Peyer's patch (tissue), 4 donors: ENCODE results near the gene PRR3. TPM values are rescaled to one million over a fixed set of nuclear protein-coding genes. Genes with fewer than 3 reads are reported as not detected.

Experiments used
- DNase-seq, 3 donors: peaks; one replicate each; pipeline ENCODE4 v3.0.0-alpha.2; 2017 to 2019
- H3K27ac ChIP-seq, 4 donors: fragments of 200-600 bp; sonication (generic); one replicate each; pipeline ENCODE4 v1.5.1; 2016 to 2019
- H3K27me3 ChIP-seq, 2 donors: fragments of 200-600 bp; sonication (generic); one replicate each; pipeline ENCODE4 v1.5.1; 2019
- H3K36me3 ChIP-seq, 3 donors: fragments of 200-600 bp; sonication (generic); one replicate each; pipeline ENCODE4 v1.5.1; 2016 to 2019
- H3K4me1 ChIP-seq, 4 donors: fragments of 200-600 bp; sonication (generic); one replicate each; pipeline ENCODE4 v1.5.1; 2016 to 2019
- H3K4me3 ChIP-seq, 4 donors: fragments of 200-600 bp; sonication (generic); 1 replicate in 3 of 4; 2 replicates in 1 of 4; pipeline ENCODE4 v1.5.1; 2016 to 2019; ENCODE audit warnings: mild to moderate bottlenecking in 1 of 4
- H3K9me3 ChIP-seq, 4 donors: fragments of 200-600 bp; sonication (generic); one replicate each; pipeline ENCODE4 v1.5.1; 2016 to 2019; ENCODE audit warnings: mild to moderate bottlenecking in 1 of 4
- POLR2A ChIP-seq, 2 donors: fragments of 450-650 bp; IDR thresholded peaks; one replicate each; pipeline ENCODE4 v1.5.1; 2017; ENCODE audit warnings: antibody characterized with exemption in 2 of 2, mild to moderate bottlenecking in 2 of 2, moderate library complexity in 2 of 2
- total RNA-seq, 4 donors: library from RNA; depleted of rRNA; stranded (reverse); fragments of >200 nt; gene quantifications; one replicate each; pipeline ENCODE4 v1.1.0, GENCODE V29; 2016
- TF ChIP-seq, protein P1 (sequence below), 6 experiments: fragments of 450-650 bp in 4 of 6; fragments of 200-600 bp in 2 of 6; sonication (generic) in 1 of 6; IDR thresholded peaks; one replicate each; pipeline ENCODE4 v1.5.1; 2017 to 2019; ENCODE audit warnings: antibody characterized with exemption in 6 of 6, mild to moderate bottlenecking in 3 of 6, moderate library complexity in 1 of 6

Gene PRR3
- total RNA-seq, 4 donors from 2014 or later, result 1.7 to 9.0 (median 4.8) TPM

DNA sequence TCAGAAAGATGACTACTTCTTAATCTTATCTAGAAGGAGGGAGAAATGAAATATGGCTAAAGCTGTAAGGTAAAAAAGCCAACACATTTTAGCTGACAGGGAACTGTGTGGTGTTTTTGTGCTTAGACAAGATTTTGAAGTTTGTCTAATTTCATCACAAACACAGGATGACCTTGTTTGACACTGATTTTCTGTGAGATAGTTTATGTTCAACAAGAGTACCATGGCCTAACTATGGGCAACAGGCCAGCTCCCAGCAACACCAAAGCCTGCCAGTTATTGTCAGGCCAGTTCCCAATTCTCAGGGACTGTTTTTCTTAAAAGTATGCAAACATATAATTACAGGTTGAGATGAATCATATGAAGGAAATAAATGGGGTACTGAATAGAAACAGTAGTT lies 8.7 kb downstream of the PRR3 start:
- Histone ChIP-seq H3K27ac (no peak overlapping the region), H3K9me3 (no peaks in the 10 kb centered on the region), H3K27me3 (no peaks in the 10 kb centered on the region), H3K4me1 (peaks cover 0 to 7% (median 2%) of the 10 kb centered on the region in 4 donors), H3K4me3 (no peak overlapping the region), H3K36me3 (peaks cover 0 to 20% (median 0%) of the 10 kb centered on the region in 3 donors)
- TF ChIP-seq, protein P1, sequence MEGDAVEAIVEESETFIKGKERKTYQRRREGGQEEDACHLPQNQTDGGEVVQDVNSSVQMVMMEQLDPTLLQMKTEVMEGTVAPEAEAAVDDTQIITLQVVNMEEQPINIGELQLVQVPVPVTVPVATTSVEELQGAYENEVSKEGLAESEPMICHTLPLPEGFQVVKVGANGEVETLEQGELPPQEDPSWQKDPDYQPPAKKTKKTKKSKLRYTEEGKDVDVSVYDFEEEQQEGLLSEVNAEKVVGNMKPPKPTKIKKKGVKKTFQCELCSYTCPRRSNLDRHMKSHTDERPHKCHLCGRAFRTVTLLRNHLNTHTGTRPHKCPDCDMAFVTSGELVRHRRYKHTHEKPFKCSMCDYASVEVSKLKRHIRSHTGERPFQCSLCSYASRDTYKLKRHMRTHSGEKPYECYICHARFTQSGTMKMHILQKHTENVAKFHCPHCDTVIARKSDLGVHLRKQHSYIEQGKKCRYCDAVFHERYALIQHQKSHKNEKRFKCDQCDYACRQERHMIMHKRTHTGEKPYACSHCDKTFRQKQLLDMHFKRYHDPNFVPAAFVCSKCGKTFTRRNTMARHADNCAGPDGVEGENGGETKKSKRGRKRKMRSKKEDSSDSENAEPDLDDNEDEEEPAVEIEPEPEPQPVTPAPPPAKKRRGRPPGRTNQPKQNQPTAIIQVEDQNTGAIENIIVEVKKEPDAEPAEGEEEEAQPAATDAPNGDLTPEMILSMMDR (IDR thresholded peaks at IDR 0.05), result no peak
- TF ChIP-seq POLR2A (IDR thresholded peaks at IDR 0.05), result no peak
- DNase-seq, result no peak

- no peak for DNase-seq
- Histone ChIP-seq H3K4me3 (no peak overlapping the region), H3K27me3 (no peaks in the 10 kb centered on the region), H3K27ac (no peak overlapping the region), H3K9me3 (no peaks in the 10 kb centered on the region), H3K4me1 (peaks cover 0 to 23% (median 4%) of the 10 kb centered on the region in 4 donors), H3K36me3 (peaks cover 0 to 2% (median 0%) of the 10 kb centered on the region in 3 donors)
- no peak for TF ChIP-seq POLR2A (IDR thresholded peaks at IDR 0.05)
- TF ChIP-seq, protein P1 (IDR thresholded peaks at IDR 0.05), result no peak
Measured at GRCh38 chr6:30568245-30568644, 11.2 kb downstream of the PRR3 start.

GRCh38 chr6:30570263-30570662 lies 13.2 kb downstream of the PRR3 start:
- no peaks in the 10 kb centered on the region for H3K9me3 ChIP-seq
- H3K36me3 ChIP-seq, result no peaks in the 10 kb centered on the region
- H3K27me3 ChIP-seq, result no peaks in the 10 kb centered on the region
- no peak for TF ChIP-seq POLR2A (IDR thresholded peaks at IDR 0.05)
- TF ChIP-seq, protein P1 (IDR thresholded peaks at IDR 0.05), result no peak
- peak overlapping the region; percentile 58 to 86 (median 76) for H3K4me3 ChIP-seq
- no peak for DNase-seq
- peaks cover 0 to 37% (median 4%) of the 10 kb centered on the region in 4 donors for H3K4me1 ChIP-seq
- H3K27ac ChIP-seq, result peak overlapping the region in 2 of 4 donors; percentile 84 to 86

DNA sequence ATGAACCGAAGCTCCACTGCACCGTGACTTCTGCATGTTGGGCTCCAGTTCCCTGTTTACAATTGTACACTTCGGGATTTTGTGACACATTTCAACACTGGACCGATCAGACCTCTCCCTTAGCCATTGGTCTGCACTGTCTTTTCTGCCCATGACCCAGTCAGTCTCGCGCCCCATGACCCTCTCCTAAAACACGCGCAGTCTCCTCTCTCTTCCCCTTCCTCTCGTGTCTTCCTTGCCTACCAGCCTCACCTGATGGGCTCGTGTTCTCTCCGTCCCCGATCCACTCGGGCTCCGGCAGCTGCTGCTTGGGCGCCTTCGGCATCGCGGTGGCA lies 13.6 kb downstream of the PRR3 start:
- Histone ChIP-seq H3K27ac (peak overlapping the region; percentile 84 to 87 (median 86)), H3K27me3 (no peaks in the 10 kb centered on the region)

DNA sequence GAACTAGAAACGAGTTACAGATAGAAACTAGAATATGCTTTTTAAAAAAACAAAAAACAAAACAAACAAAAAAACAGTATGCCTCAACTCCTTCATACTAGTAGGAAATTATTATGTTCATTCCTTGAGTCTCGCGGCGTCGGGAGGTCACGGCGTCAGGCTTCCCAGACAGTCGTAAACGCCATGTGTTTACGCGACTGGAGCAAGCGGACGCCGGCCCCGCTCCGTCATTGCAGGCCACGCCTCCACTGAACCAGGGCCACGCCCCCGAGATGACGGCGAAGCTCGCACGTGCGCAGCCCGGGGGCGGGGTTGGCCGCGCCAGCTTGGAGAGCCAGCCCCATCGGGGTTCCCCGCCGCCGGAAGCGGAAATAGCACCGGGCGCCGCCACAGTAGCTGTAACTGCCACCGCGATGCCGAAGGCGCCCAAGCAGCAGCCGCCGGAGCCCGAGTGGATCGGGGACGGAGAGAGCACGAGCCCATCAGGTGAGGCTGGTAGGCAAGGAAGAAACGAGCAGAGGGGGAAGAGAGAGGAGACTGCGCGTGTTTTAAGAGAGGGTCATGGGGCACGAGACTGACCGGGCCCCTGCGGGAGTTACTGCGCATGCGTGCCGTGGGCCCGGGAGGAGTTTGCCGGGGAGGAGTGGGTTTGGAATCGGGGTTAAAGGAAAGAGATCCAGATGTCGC lies 14.1 kb downstream of the PRR3 start, which contains the start of gene ABCF1:
TSS of gene ABCF1 (plus strand) at position 368 of the 687 bp plus-strand sequence. CDS start at position 414, 46 bp downstream.
- Histone ChIP-seq H3K27me3 (no peaks in the 10 kb centered on the region), H3K36me3 (no peaks in the 10 kb centered on the region), H3K4me3 (peak within 1 kb of the TSS; percentile 58 to 86 (median 76)), H3K4me1 (peaks cover 0 to 37% (median 4%) of the 10 kb centered on the region in 4 donors), H3K27ac (peak within 1 kb of the TSS; percentile 84 to 87 (median 86)), H3K9me3 (no peaks in the 10 kb centered on the region)
- DNase-seq, result peak; percentile 99 to 100 (median 99)
- TF ChIP-seq, protein P1 (IDR thresholded peaks at IDR 0.05), result no peak
- TF ChIP-seq POLR2A (IDR thresholded peaks at IDR 0.05), result peak; percentile 48 to 62

More for the DNA sequence above, 13.6 kb downstream of the PRR3 start:
- TF ChIP-seq, protein P1 (IDR thresholded peaks at IDR 0.05), result no peak
- no peak for TF ChIP-seq POLR2A (IDR thresholded peaks at IDR 0.05)
- Histone ChIP-seq H3K4me3 (peak overlapping the region; percentile 58 to 86 (median 76)), H3K4me1 (peaks cover 0 to 37% (median 4%) of the 10 kb centered on the region in 4 donors), H3K36me3 (no peaks in the 10 kb centered on the region), H3K9me3 (no peaks in the 10 kb centered on the region)
- DNase-seq, result no peak
